Measurements from ENCODE around the gene LSM11.

- TF ChIP-seq POLR2AphosphoS5 (IDR thresholded peaks at IDR 0.05; ENCODE audit: low read depth, low read length) (no peak), TAF1 (IDR thresholded peaks at IDR 0.05; ENCODE audit: borderline replicate concordance, low read depth, low read length) (no peak)
Observed at GRCh38 chr5:157767689-157768088, 24.2 kb downstream of the LSM11 start.
